Heart right ventricle (tissue), 16 donors: ENCODE results near the gene MAPK10. TPM values are rescaled to one million over a fixed set of nuclear protein-coding genes. Genes with fewer than 3 reads are reported as not detected.

Source experiments
- ATAC-seq, 8 donors: fragments of 200-7000 bp; cut with Tn5 transposase; one replicate each; pipeline ENCODE4 v1.9.1; 2020; ENCODE audit warnings: mild to moderate bottlenecking in 8 of 8, moderate library complexity in 8 of 8, moderate number of reproducible peaks in 1 of 8
- DNase-seq, 2 donors: peaks; one replicate each; pipeline ENCODE4 v3.0.0-alpha.2; 2020
- H3K27ac ChIP-seq, 10 donors: fragments of 200-600 bp; sonication (generic) in 2 of 10; one replicate each; pipeline versions ENCODE4 v1.5.0 to v1.8.0; 2020 to 2022; ENCODE audit warnings: mild to moderate bottlenecking in 3 of 10
- H3K27me3 ChIP-seq, 7 donors: fragments of 200-600 bp; one replicate each; pipeline ENCODE4 v1.8.0; 2021 to 2022; ENCODE audit warnings: mild to moderate bottlenecking in 2 of 7
- H3K36me3 ChIP-seq, 9 donors: fragments of 200-600 bp; sonication (generic) in 1 of 9; one replicate each; pipeline versions ENCODE4 v1.5.0 to v1.8.0; 2020 to 2022; ENCODE audit warnings: mild to moderate bottlenecking in 2 of 9
- H3K4me1 ChIP-seq, 9 donors: fragments of 200-600 bp; sonication (generic) in 1 of 9; one replicate each; pipeline versions ENCODE4 v1.5.0 to v1.8.0; 2020 to 2022; ENCODE audit warnings: mild to moderate bottlenecking in 4 of 9
- H3K4me3 ChIP-seq, 10 donors: fragments of 200-600 bp; sonication (generic) in 2 of 10; one replicate each; pipeline versions ENCODE4 v1.5.0 to v1.8.0; 2020 to 2022; ENCODE audit warnings: mild to moderate bottlenecking in 7 of 10, moderate library complexity in 2 of 10
- H3K9me3 ChIP-seq, 11 donors: fragments of 200-600 bp in 10 of 11; sonication (generic) in 2 of 11; one replicate each; pipeline versions ENCODE4 v1.5.0 to v1.8.0; 2013 to 2022; ENCODE audit warnings: mild to moderate bottlenecking in 2 of 11, control low read depth in 1 of 11, moderate library complexity in 1 of 11
- CTCF ChIP-seq, 9 donors: fragments of 200-600 bp; sonication (generic) in 2 of 9; IDR thresholded peaks; one replicate each; pipeline versions ENCODE4 v1.5.0 to v1.8.0; 2021 to 2022; ENCODE audit warnings: antibody characterized with exemption in 9 of 9, mild to moderate bottlenecking in 5 of 9, moderate library complexity in 1 of 9
- WGBS, 2 donors: extraction: QIAGEN DNeasy Blood & Tissue Kit; methylation state at CpG; one replicate each; pipeline ENCODE4 v1.1.7; 2013; ENCODE audit warnings: inconsistent platforms in 1 of 2; 5-methylcytosine and 5-hydroxymethylcytosine counted together
- intact Hi-C, 10 donors: fragments of 100-400 bp; cut with DNase I; formaldehyde crosslinking; loops; one replicate each; pipeline versions ENCODE4 v1.11.1 to v1.14.2; 2022
- polyA plus RNA-seq, 2 donors: library from polyadenylated mRNA; stranded (reverse); fragments of 200-250 nt; gene quantifications; one replicate each; pipeline ENCODE4 v1.2.3, GENCODE V29; 2013
- total RNA-seq, 10 donors: library from RNA; stranded (reverse); fragmentation: NEBNext Ultra II Directional in 3 of 10; extraction: Animal tissue kit (Norgen Biotek cat#: 25700) in 3 of 10; gene quantifications; one replicate each; pipeline versions ENCODE4 v1.2.1 to v1.2.4, GENCODE V29; 2021 to 2023
- donor health status: Arrhythmogenic right ventricular cardiomyopathy.
- donor health status: ischemic (EF 13 %, LVEDD 7.1; RV severe dilation, severe dysfunction).
- donor health status: healthy with polysubstance abuse.
- donor health status: DM: no; HTN: yes; CAD: no.
- donor health status: DM: no; HTN: no; CAD: no.
- donor health status: ischemic (EF 25% LVEDD 6.9; RV normal size, moderate dysfunction).
- donor health status: ischemic (EF 25% LVEDD 5.7; RV mildly dilated, moderate dysfunction).
- donor health status: healthy.
- donor health status: DM: yes; HTN: yes; CAD: no.
- donor health status: Ischemic cardiomyopathy.
- donor health status: ischemic (EF 35%, LVEDD 5.7; RV mildly dilated, moderate dysfunction).
- donor health status: nonischemic (EF 11% LVEDD 7.7; RV severe dilation, severe dysfunction).
- donor health status: DM: yes; HTN: yes; CAD: no.
- donor health status: PGD.
- donor health status: ischemic (EF 29% LVEDD 5.4; RV normal size, mild dysfunction).
- donor health status: nonischemic (EF 23%, LVEDD 6.1; RV moderate dilation, normal function).

Gene MAPK10
- total and polyA plus RNA-seq, 12 donors: 0.94 to 5.9 (median 2.6) TPM

DNA sequence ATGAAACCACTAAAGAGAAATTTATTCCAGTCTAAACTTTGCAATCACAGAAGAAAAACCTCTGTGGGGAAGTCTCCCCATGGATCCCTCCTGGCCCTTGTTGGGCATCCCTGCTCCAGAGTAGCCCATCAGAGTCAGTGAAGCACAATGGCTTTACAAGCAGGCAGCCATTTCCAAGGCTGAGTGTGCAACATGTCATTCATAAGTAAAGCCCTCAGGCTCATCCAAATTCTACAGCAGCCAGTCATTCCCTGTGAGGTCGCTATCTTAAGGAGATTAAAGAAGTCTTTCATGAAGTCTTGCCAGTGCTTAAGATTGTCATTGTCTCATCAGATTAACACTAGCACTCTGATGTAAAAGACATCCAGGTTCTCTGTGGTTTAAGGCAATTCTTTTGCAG lies 17.0 kb upstream of the MAPK10 start:
- ATAC-seq (no peak), DNase-seq (no peak)
- TF ChIP-seq CTCF (IDR thresholded peaks at IDR 0.05): no peak
- WGBS, 2 donors: 66 to 75% methylated on average over 1 of the region's 1 CpG
- H3K27me3 ChIP-seq: no peaks in the 10 kb centered on the region
- intact Hi-C loops: no loop called here
- no peaks in the 10 kb centered on the region for H3K36me3 ChIP-seq
- no peaks in the 10 kb centered on the region for H3K4me1 ChIP-seq
- no peak overlapping the region for H3K27ac ChIP-seq
- no peak overlapping the region for H3K4me3 ChIP-seq
- H3K9me3 ChIP-seq: peaks cover 0 to 35% (median 0%) of the 10 kb centered on the region in 11 donors

GRCh38 chr4:86368433-86368832 lies 8.6 kb upstream of the MAPK10 start:
- WGBS, 2 donors: 80 to 82% methylated on average over 4 of the region's 4 CpGs
- intact Hi-C loops: no loop called here
- ATAC-seq (no peak), DNase-seq (no peak)
- no peak overlapping the region for H3K4me3 ChIP-seq
- TF ChIP-seq CTCF (IDR thresholded peaks at IDR 0.05): no peak
- H3K27me3 ChIP-seq: no peaks in the 10 kb centered on the region
- H3K9me3 ChIP-seq: peaks cover 0 to 14% (median 0%) of the 10 kb centered on the region in 11 donors
- H3K4me1 ChIP-seq: no peaks in the 10 kb centered on the region
- H3K36me3 ChIP-seq: no peaks in the 10 kb centered on the region
- no peak overlapping the region for H3K27ac ChIP-seq

DNA sequence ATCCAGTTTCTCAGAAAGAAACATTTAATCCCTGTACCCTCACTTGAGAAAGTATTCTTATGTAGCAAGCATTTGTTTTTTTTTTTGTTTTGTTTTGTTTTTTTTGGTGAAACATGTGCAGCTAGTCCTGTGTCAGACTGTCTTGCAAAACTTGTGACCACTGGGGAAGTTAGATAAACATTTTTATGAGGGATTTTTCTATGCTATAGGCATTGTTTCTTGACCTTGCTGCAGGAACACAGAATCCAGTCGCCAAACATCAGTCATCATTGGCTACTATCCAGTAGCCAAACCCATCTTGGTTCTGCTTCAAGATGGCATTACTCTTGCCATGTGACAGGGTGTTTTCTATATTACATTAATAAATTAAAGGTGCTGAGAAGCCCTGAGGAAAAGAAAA lies 7.7 kb upstream of the MAPK10 start:
- Histone ChIP-seq H3K9me3 (peaks cover 0 to 7% (median 0%) of the 10 kb centered on the region in 11 donors), H3K4me3 (no peak overlapping the region), H3K27me3 (no peaks in the 10 kb centered on the region), H3K36me3 (no peaks in the 10 kb centered on the region), H3K4me1 (no peaks in the 10 kb centered on the region), H3K27ac (no peak overlapping the region)
- no peak for DNase-seq
- no peak for TF ChIP-seq CTCF (IDR thresholded peaks at IDR 0.05)
- intact Hi-C loops: no loop called here
- 49 to 58% methylated on average over 1 of the region's 1 CpG for WGBS, 2 donors
- ATAC-seq: no peak

GRCh38 chr4:86366920-86367319 lies 7.1 kb upstream of the MAPK10 start:
- no peaks in the 10 kb centered on the region for H3K4me1 ChIP-seq
- intact Hi-C loops: no loop called here
- H3K36me3 ChIP-seq: no peaks in the 10 kb centered on the region
- WGBS, 2 donors: 59 to 63% methylated on average over 1 of the region's 1 CpG
- TF ChIP-seq CTCF (IDR thresholded peaks at IDR 0.05): no peak
- no peak for DNase-seq
- H3K9me3 ChIP-seq: peaks cover 0 to under 1% (median 0%) of the 10 kb centered on the region in 11 donors
- ATAC-seq: no peak
- H3K4me3 ChIP-seq: no peak overlapping the region
- H3K27ac ChIP-seq: no peak overlapping the region
- no peaks in the 10 kb centered on the region for H3K27me3 ChIP-seq

DNA sequence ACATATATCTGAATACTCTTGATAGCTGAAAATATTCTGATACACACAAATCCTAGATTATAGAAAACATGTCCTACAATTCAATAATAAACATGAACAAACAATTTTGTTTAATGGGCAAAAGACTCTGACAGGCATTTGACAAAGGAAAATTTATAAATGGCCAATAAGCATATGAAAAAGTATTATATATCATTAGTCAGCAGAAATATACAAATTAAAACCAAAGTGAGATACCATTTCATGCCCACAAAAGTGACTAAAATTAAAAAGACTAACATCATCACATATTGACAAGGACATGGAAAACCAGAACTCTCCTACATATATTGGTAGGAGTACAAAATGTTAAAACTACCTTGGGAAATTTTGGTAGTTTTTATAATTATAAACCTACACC lies 2.7 kb upstream of the MAPK10 start:
- Histone ChIP-seq H3K27ac (no peak overlapping the region), H3K27me3 (no peaks in the 10 kb centered on the region), H3K4me3 (no peak overlapping the region), H3K4me1 (peaks cover 0 to 20% (median 3%) of the 10 kb centered on the region in 9 donors), H3K36me3 (no peaks in the 10 kb centered on the region), H3K9me3 (no peaks in the 10 kb centered on the region)
- intact Hi-C loops: no loop called here
- DNase-seq (no peak), ATAC-seq (no peak)
- TF ChIP-seq CTCF (IDR thresholded peaks at IDR 0.05): no peak
